WTC11 (cell line): ENCODE measurements around the gene SHLD1.

Source experiments
- CTCF ChIP-seq: fragments of 200-600 bp; IDR thresholded peaks from 2 replicates; pipeline ENCODE4 v1.8.0; 2022; ENCODE audit warnings: antibody characterized with exemption
- MAX ChIP-seq: sonication (generic); formaldehyde crosslinking; IDR thresholded peaks from 2 replicates; pipeline ENCODE4 v1.8.0; 2022; ENCODE audit warnings: mild to moderate bottlenecking, missing genetic modification reagents

GRCh38 chr20:5880326-5880725 lies 130.1 kb downstream of the SHLD1 start:
- no peak for TF ChIP-seq MAX (CRISPR knock-in tag)
- TF ChIP-seq CTCF = no peak
